D341Med (cell line): ENCODE results near the gene BCHE.

Experiments
- DNase-seq: peaks from one replicate; pipeline ENCODE4 v3.0.0; 2012; ENCODE audit warnings: low spot score

The BCHE gene

GRCh38 chr3:165837058-165837525 lies at the start of gene BCHE:
BCHE (minus strand) TSS chr3:165837423; CDS start chr3:165831033, 6,390 bp downstream.
- DNase-seq, result no peak

GRCh38 chr3:165885558-165886270 lies 48.5 kb upstream of the BCHE start:
- no peak for DNase-seq

GRCh38 chr3:165884518-165884917 lies 47.3 kb upstream of the BCHE start:
- no peak for DNase-seq

GRCh38 chr3:165883863-165884478 lies 46.7 kb upstream of the BCHE start:
- no peak for DNase-seq

- DNase-seq, result no peak
These were observed 45.9 kb upstream of the BCHE start for GRCh38 chr3:165883117-165883516.

GRCh38 chr3:165875644-165876043 lies 38.4 kb upstream of the BCHE start:
- no peak for DNase-seq

- no peak for DNase-seq
These were observed 37.7 kb upstream of the BCHE start for GRCh38 chr3:165874663-165875489.

GRCh38 chr3:165868088-165868487 lies 30.9 kb upstream of the BCHE start:
- DNase-seq, result no peak

- no peak for DNase-seq
These were observed 21.8 kb upstream of the BCHE start for GRCh38 chr3:165859061-165859460.

- no peak for DNase-seq
These were observed 18.4 kb upstream of the BCHE start for GRCh38 chr3:165855581-165855980.

GRCh38 chr3:165854696-165855095 lies 17.5 kb upstream of the BCHE start:
- no peak for DNase-seq

- DNase-seq, result no peak
These were observed 15.5 kb upstream of the BCHE start for GRCh38 chr3:165852711-165853110.

- no peak for DNase-seq
These were observed 15.0 kb upstream of the BCHE start for GRCh38 chr3:165852191-165852590.

GRCh38 chr3:165846056-165846455 lies 8.8 kb upstream of the BCHE start:
- DNase-seq, result no peak

GRCh38 chr3:165839296-165840076 lies 2.3 kb upstream of the BCHE start:
- DNase-seq, result no peak

- DNase-seq, result no peak
These were observed 578 bp upstream of the BCHE start for GRCh38 chr3:165837801-165838200.

GRCh38 chr3:165835431-165835830 lies 1.8 kb downstream of the BCHE start:
- DNase-seq, result no peak

GRCh38 chr3:165830746-165831145 lies 6.5 kb downstream of the BCHE start:
- no peak for DNase-seq

GRCh38 chr3:165827883-165828282 lies 9.3 kb downstream of the BCHE start:
- no peak for DNase-seq

- DNase-seq, result no peak
These were observed 10.0 kb downstream of the BCHE start for GRCh38 chr3:165827233-165827632.

- no peak for DNase-seq
These were observed 16.5 kb downstream of the BCHE start for GRCh38 chr3:165820671-165821123.

- no peak for DNase-seq
These were observed 20.0 kb downstream of the BCHE start for GRCh38 chr3:165817160-165817709.
